AG09309 (cell line): Measurements from ENCODE around the gene EXOC4.

Source experiments
- DNase-seq: peaks from one replicate; pipeline ENCODE4 v3.0.0-alpha.2; 2010; ENCODE audit warnings: low read depth
- H3K4me3 ChIP-seq: 2 replicates; pipeline ENCODE4 v1.5.1; 2011; ENCODE audit warnings: mild to moderate bottlenecking, low read depth, low read length, moderate library complexity; ENCODE audit not compliant: control insufficient read depth
- TF ChIP-seq, protein P1 (sequence below): IDR thresholded peaks from 2 replicates; pipeline ENCODE4 v1.5.1; 2011; ENCODE audit warnings: mild to moderate bottlenecking, low read depth, low read length, inconsistent platforms; ENCODE audit not compliant: insufficient read depth, control insufficient read depth; ENCODE audit errors: missing control alignments

Gene EXOC4

GRCh38 chr7:133950855-133951254 lies 698.0 kb downstream of the EXOC4 start:
- TF ChIP-seq, protein P1, sequence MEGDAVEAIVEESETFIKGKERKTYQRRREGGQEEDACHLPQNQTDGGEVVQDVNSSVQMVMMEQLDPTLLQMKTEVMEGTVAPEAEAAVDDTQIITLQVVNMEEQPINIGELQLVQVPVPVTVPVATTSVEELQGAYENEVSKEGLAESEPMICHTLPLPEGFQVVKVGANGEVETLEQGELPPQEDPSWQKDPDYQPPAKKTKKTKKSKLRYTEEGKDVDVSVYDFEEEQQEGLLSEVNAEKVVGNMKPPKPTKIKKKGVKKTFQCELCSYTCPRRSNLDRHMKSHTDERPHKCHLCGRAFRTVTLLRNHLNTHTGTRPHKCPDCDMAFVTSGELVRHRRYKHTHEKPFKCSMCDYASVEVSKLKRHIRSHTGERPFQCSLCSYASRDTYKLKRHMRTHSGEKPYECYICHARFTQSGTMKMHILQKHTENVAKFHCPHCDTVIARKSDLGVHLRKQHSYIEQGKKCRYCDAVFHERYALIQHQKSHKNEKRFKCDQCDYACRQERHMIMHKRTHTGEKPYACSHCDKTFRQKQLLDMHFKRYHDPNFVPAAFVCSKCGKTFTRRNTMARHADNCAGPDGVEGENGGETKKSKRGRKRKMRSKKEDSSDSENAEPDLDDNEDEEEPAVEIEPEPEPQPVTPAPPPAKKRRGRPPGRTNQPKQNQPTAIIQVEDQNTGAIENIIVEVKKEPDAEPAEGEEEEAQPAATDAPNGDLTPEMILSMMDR = no peak
- H3K4me3 ChIP-seq = no peak overlapping the region
- no peak for DNase-seq

GRCh38 chr7:133955208-133955607 lies 702.3 kb downstream of the EXOC4 start:
- H3K4me3 ChIP-seq = no peak overlapping the region
- DNase-seq = no peak
- TF ChIP-seq, protein P1 = no peak

DNA sequence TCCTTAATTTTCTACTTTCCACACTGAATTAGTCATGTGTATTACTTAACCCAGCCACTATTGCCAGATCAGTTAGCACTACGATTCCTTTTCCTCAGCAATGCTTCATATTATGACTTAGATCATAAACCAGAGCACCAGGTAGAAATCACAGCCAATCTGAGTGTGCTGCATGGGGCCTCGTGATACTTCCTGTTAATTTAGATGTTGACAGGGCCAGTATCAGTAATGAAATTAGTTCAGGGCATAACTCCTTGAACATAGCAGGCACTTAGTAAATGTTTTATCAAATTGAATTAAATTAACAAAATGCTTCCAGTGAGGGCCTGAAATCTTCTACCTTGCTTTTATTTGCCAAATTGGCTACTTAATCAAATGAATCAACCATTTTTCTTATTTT lies 705.0 kb downstream of the EXOC4 start:
- no peak overlapping the region for H3K4me3 ChIP-seq
- DNase-seq = no peak
- TF ChIP-seq, protein P1 = no peak

GRCh38 chr7:133958822-133959221 lies 705.9 kb downstream of the EXOC4 start:
- no peak for DNase-seq
- TF ChIP-seq, protein P1 = no peak
- H3K4me3 ChIP-seq = no peak overlapping the region

DNA sequence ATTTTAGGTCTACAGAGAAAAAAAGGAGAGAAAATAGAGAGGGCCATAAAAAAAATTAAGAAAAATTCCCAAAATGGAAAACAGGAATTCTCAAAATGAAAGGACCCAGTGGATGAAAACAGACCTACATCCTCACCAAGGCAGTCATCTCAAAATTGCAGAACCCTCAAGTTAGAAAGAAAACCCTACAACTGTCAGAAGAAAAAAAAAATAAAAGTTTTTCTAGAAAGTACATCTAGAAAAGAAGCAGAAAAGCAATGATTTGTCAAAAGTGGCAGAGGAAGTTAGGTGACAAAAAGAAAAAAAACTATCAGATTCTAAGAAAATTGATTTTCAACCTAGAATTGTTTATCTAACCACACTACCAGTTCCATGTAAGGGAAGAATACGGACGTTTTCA lies 706.6 kb downstream of the EXOC4 start:
- no peak for DNase-seq
- TF ChIP-seq, protein P1 = no peak
- no peak overlapping the region for H3K4me3 ChIP-seq

- DNase-seq = no peak
- H3K4me3 ChIP-seq = no peak overlapping the region
- TF ChIP-seq, protein P1 = no peak
Observed at GRCh38 chr7:133961724-133962123, 708.8 kb downstream of the EXOC4 start.

GRCh38 chr7:133962646-133963045 lies 709.8 kb downstream of the EXOC4 start:
- DNase-seq = no peak
- TF ChIP-seq, protein P1 = no peak
- H3K4me3 ChIP-seq = no peak overlapping the region
